GM19043 (cell line): Measurements from ENCODE around the gene FAH.
"Not testable (repeated sequence)": the region's sequence is repeated elsewhere in the genome, so short reads cannot be mapped to it uniquely, and the experiment has no call there.

Source experiments
- ATAC-seq: cut with Tn5 transposase; IDR thresholded peaks from one replicate; pipeline ENCODE4 v1.9.1; 2021; ENCODE audit warnings: low read depth; ENCODE audit not compliant: unreplicated experiment

Gene FAH

GRCh38 chr15:80152896-80153876 is at the start of gene FAH:
TSS of gene FAH (plus strand) at chr15:80152999. CDS start at chr15:80153055, 56 bp downstream.
- ATAC-seq: peak; percentile 36

- ATAC-seq: no peak
Measured at GRCh38 chr15:80105193-80105592, 47.6 kb upstream of the FAH start.

GRCh38 chr15:80105595-80105994 is 47.2 kb upstream of the FAH start:
- no peak for ATAC-seq

DNA sequence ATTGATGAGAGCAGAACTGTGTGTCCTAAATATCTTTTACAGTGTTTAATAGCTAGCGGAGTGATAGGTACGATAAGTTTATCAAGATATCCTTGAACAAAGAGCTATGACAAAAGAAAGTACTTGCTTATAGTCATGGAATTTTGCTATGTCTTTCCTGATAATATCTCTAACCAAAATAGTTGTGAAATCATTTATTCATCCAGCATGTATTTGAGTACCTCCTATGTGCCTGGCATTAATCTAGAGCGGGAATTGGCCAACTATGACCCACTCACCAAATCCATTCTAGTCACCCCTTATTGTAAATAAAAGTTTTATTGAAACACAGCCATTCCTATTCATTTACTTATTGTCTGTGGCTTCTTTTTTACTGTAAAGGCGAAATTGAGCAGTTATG is 46.7 kb upstream of the FAH start:
- ATAC-seq: no peak

DNA sequence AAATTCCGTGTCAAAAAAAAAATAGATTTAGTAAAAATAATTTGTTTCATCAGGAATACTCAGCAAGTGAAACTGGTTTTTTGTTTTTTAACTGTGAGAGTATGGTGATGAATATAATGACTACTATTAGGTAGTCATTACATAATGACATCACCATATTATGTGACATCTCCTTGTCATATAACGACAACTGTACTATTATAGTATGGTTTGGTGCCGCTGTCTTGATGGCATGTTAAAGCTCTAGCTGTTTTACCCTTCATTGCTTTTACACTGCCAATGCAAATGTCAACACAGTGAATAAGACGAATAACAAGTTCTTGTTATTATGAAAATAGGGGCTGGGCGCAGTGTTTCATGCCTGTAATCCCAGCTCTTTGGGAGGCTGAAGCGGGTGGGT is 45.6 kb upstream of the FAH start:
- ATAC-seq: no peak

DNA sequence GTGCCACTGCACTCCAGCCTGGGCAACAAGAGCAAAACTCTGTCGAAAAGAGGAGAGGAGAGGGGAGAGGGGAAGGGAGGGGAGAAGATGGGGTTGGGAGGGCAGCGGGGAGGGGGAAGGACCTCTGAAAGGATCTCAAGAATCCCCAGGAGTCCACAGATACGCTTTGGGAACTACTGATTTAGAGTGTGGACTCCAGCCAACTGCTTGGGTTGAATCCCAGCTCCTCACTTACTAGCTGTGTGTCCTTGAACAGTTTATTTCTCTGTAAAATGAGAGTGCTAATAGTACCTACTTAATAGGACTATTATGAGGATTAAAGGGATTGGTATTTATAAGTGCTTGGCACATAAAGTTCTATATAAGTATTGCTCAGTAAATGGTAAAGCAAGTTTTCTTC is 45.0 kb upstream of the FAH start:
- ATAC-seq: no peak

DNA sequence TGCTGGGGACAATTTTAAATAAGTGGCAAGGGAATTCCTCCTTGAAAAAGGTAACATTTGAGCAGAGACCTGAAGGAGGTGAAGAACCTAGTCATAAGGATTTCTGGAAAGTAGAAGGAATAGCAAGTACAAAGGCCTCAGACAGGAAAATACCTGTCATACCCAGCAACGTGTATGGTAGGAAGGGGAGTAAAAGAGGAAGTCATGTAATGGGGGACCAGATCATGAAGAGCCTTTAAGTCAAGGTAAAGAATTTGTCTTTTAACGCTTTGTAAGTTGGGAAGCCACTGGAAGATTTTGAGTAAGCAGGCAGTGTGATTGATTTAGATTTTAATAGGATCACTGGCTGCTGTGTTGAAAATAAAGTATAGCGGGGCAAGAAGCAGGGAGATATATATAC is 43.4 kb upstream of the FAH start:
- no peak for ATAC-seq

GRCh38 chr15:80110920-80111319 is 41.9 kb upstream of the FAH start:
- ATAC-seq: no peak

DNA sequence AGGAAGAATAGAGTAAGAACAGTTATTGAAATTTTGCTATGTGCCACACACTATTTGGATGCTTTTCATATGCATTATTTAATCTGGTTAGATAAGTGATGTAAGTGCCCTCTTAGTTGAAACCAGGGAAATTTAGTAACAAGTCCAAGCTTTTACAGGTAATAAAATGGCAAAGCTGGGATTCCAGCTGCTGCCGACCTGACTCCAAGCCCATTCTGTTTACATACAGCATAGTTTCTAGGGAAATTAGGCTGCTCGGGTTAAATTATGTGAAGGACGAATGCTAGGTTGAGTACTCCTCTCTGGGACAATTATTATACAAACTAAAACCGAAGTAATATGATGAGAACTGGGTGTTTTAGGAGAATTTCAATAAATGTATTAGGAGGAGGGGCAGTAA is 38.7 kb upstream of the FAH start:
- no peak for ATAC-seq

GRCh38 chr15:80115021-80115420 is 37.8 kb upstream of the FAH start:
- no peak for ATAC-seq

GRCh38 chr15:80118956-80119355 is 33.8 kb upstream of the FAH start:
- ATAC-seq: no peak

GRCh38 chr15:80120636-80121035 is 32.2 kb upstream of the FAH start:
- no peak for ATAC-seq

GRCh38 chr15:80121546-80121945 is 31.3 kb upstream of the FAH start:
- no peak for ATAC-seq

- ATAC-seq: no peak
Measured at GRCh38 chr15:80123034-80123433, 29.8 kb upstream of the FAH start.

DNA sequence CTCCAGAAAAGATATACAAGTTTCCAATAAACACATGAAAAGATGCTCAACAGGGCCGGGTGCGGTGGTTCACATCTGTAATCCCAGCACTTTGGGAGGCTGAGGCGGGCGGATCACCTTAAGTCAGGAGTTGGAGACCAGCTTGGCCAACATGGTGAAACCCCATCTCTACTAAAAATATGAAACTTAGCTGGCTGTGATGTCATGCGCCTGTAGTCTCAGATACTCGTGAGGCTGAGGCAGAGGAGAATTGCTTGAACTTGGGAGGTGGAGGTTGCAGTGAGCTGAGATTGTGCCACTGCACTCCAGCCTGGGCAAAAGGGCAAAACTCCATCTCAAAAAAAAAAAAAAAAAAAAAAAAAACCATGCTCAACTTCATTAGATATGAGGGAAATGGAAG is 25.5 kb upstream of the FAH start:
- ATAC-seq: not testable (repeated sequence)

DNA sequence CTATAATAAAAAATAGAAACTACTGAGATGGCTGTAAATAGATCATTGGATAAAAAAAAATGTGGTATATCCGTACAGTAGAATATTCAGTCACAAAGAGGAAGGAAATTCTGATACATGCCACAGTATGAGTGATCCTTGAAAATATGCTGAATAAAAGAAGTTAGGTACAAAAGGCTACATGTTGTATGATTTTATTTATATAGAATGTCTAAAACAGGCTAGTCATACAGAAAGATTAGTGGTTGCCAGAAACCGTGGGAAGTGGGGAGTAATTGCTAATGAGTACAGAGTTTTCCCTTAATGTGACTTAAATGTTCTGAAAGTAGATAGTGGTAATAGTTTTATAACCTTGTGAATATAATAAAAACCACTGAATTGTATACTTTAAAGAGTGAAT is 24.9 kb upstream of the FAH start:
- ATAC-seq: no peak

DNA sequence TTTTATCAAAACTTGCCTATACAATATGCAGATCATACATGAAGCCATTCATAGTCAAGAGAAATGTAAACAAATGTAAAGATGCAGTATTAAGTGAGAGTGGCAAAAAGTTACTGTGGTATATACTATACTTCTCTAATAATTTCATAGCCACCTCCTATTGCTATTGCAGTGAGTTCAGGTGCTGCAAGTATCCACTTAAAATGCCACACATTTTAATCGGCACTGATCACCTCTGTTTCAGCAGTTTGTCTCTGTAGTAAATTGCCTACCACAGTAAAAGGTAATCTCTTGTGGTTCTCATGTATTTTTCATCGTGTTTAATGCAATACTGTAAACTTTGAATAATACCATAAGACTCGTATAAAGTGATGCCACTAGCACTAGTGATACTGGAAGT is 20.4 kb upstream of the FAH start:
- ATAC-seq: no peak

GRCh38 chr15:80136854-80137253 is 15.9 kb upstream of the FAH start:
- ATAC-seq: no peak

DNA sequence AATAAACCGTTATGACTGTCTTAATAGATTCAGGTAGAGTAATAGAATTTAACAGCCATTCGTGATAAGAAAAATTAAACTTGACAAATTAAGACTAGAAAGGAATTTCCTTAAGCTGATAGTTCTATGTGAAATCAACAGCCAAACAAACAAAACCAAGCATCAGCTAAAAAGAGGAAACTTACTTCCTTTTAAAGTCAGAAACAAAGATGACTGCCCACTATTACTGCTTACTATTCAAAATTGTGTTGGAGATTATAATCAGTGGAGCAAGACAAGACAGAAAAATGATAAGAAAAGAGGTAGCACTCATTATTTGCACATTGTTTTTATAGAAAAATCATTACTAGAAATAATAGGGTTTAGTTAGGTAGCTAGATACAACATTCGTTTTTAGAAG is 13.8 kb upstream of the FAH start:
- ATAC-seq: no peak

GRCh38 chr15:80140909-80141308 is 11.9 kb upstream of the FAH start:
- no peak for ATAC-seq

GRCh38 chr15:80141916-80142598 is 10.7 kb upstream of the FAH start:
- ATAC-seq: no peak

DNA sequence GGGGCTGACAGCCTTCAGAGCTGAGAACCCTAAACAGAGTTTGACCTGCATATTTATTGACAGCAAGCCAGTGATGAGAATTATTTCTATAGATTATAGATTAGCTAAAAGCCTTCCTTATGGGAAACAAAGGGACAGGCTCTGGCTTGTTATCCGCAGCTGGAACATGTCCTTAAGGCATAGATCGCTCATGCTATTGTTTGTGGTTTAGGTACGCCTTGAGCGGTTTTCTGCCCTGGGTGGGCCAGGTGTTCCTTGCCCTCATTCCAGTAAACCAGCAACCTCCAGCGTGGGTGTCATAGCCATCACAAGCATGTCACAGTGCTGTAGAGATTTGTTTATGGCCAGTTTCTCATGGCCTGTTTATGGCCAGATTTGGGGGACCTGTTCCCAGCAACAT is 10.2 kb upstream of the FAH start:
- no peak for ATAC-seq
